Duodenal mucosa (tissue), 2 donors: Measurements from ENCODE around the gene MMP3.

Source experiments
- H3K27ac ChIP-seq: one replicate; pipeline ENCODE4 v1.7.0; 2013; ENCODE audit warnings: low read depth, low read length
- H3K27me3 ChIP-seq, 2 donors: one replicate each; pipeline ENCODE4 v1.7.0; 2013; ENCODE audit warnings: low read length in 2 of 2, control low read depth in 1 of 2; ENCODE audit not compliant: insufficient read depth in 2 of 2, control insufficient read depth in 1 of 2
- H3K36me3 ChIP-seq, 2 donors: one replicate each; pipeline ENCODE4 v1.7.0; 2013; ENCODE audit warnings: low read length in 2 of 2, control low read depth in 1 of 2; ENCODE audit not compliant: insufficient read depth in 2 of 2, control insufficient read depth in 1 of 2
- H3K4me1 ChIP-seq, 2 donors: one replicate each; pipeline ENCODE4 v1.7.0; 2013; ENCODE audit warnings: low read length in 2 of 2, control low read depth in 1 of 2; ENCODE audit not compliant: insufficient read depth in 2 of 2, control insufficient read depth in 1 of 2
- H3K4me3 ChIP-seq, 2 donors: one replicate each; pipeline ENCODE4 v1.7.0; 2013; ENCODE audit warnings: low read length in 2 of 2, low read depth in 1 of 2
- H3K9ac ChIP-seq, 2 donors: one replicate each; pipeline ENCODE4 v1.7.0; 2013; ENCODE audit warnings: low read length in 2 of 2, low read depth in 1 of 2
- H3K9me3 ChIP-seq, 2 donors: one replicate each; pipeline ENCODE4 v1.7.0; 2013; ENCODE audit warnings: low read length in 2 of 2, control low read depth in 1 of 2; ENCODE audit not compliant: control insufficient read depth in 1 of 2

The MMP3 gene

DNA sequence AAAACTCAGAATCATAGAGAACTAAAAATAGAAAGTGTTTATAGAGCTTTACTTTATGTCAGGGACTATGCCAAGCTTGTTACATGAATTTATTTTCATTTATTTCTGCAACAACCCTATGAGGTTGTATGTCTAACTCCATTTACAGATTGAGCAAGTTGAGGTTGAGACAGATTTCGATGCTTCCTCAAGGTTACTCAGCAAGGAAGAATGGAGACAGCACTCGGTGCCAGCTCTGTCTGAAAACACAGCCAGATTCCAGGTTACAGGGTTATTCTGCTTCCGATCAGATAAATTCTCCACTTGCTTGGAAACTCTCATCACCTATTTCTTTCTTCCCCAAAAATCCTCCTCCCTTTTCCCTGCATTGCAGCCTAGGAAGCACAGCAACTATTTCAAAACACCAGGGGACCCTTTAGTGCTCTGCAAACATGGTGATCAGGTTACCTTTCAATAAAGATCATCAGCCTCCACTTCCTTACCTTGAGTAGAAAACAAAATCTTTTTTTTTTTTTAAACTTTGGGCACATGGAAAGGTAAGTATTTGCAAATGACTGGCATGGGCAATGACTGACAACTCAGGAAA lies 7.0 kb downstream of the MMP3 start:
- no peak overlapping the region for H3K4me3 ChIP-seq
- H3K9me3 ChIP-seq, result no peaks in the 10 kb centered on the region
- no peaks in the 10 kb centered on the region for H3K27me3 ChIP-seq
- H3K27ac ChIP-seq, result no peak overlapping the region
- H3K36me3 ChIP-seq, result no peaks in the 10 kb centered on the region
- peaks cover 10 to 24% of the 10 kb centered on the region in 2 donors for H3K4me1 ChIP-seq
- no peak overlapping the region for H3K9ac ChIP-seq

DNA sequence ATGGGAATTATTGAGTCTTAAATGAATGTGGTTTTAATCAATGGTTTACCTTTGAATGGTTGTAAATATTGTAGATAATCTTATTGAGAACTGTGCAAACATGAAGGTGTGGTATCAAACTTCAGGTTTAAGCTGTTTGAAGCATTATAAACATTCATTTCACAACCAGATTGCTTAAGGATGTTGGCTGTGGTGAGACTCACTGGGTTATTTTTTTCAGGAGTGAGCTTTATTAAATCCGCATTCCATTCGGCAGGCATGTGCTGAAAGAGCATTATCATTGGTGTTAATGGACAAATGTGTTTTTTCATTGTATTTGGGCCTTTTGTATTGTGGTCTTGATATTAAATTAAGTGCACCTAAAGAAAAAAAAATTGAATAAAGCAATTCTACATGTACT lies 9.7 kb downstream of the MMP3 start:
- H3K4me3 ChIP-seq, result peak overlapping the region; percentile 33 to 53

DNA sequence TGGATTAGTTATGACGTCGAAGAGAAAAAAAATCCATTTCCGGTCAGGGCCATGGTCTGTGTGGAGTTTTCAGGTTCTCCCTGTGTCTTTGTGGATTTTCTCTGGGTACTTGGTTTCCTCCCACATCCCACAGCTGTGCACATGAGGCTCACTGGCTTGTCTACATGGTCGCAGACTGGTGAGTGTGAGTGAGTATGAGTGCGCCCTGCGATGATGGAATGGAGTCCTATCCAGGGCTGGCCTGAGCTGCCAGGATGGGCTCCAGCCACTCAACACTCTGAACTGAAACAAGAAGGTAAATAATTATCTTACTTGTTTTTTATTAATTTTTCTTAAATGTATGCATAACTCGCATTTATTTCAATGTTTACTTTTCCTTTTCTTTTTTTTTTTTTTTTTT lies 10.8 kb downstream of the MMP3 start:
- Histone ChIP-seq H3K9me3 (no peaks in the 10 kb centered on the region), H3K27ac (no peak overlapping the region), H3K4me1 (peaks cover 10 to 20% of the 10 kb centered on the region in 2 donors), H3K4me3 (peak overlapping the region; percentile 77 to 84), H3K27me3 (no peaks in the 10 kb centered on the region), H3K9ac (peak overlapping the region; percentile 72 to 80), H3K36me3 (no peaks in the 10 kb centered on the region)

More for the DNA sequence above, 9.7 kb downstream of the MMP3 start:
- H3K27ac ChIP-seq, result no peak overlapping the region
- H3K27me3 ChIP-seq, result no peaks in the 10 kb centered on the region
- no peaks in the 10 kb centered on the region for H3K9me3 ChIP-seq
- H3K9ac ChIP-seq, result no peak overlapping the region
- H3K4me1 ChIP-seq, result peaks cover 10 to 24% of the 10 kb centered on the region in 2 donors
- H3K36me3 ChIP-seq, result no peaks in the 10 kb centered on the region

DNA sequence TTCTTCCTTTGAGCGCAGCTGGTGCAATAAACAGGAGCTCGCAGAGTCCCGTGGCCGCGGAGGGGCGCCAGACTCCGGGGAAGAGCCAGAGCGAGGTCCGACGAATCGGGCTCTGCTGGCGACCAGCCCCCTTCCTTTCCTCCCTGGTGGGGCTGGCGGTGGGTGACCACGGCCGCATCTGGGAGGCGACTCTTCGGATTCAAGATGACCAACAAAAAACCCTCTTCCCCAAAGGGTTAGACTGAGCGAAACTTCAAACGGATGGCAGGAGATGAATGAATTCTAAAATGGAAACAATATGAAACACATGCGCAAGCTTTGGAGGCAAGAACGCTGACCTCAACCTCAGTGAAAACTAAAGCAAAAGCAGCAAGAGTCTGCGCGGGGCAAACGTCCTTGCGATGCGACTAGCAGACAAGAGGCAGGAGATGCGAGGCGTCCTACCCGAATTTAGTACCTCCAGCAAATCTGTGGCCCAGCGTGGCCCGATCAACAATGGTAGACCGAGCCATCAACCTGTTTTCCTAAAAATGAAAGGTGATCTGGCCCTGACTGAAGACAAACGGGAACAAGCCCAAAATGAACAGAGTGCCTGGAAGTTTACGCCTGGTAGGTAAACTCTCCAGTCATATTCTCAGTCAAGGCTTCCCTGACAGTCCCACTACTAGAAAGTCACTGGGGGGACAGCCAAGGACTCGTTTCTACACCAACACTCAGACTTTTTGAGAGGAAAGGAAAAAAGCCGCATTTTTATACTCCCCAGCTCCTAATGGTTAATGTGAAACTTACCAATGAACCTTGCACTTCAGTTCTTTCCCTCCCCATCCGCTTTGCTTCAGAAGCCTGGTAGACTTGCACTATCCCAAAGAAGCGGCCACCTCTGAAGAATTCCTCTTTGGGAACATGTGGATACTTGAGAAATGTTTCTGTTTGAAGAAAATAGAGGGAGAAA lies 11.6 kb downstream of the MMP3 start:
- Histone ChIP-seq H3K4me3 (peak overlapping the region; percentile 77 to 84), H3K9me3 (no peaks in the 10 kb centered on the region), H3K27ac (peak overlapping the region; percentile 57), H3K27me3 (no peaks in the 10 kb centered on the region), H3K4me1 (peaks cover 10 to 20% of the 10 kb centered on the region in 2 donors), H3K36me3 (no peaks in the 10 kb centered on the region), H3K9ac (peak overlapping the region; percentile 72 to 80)

DNA sequence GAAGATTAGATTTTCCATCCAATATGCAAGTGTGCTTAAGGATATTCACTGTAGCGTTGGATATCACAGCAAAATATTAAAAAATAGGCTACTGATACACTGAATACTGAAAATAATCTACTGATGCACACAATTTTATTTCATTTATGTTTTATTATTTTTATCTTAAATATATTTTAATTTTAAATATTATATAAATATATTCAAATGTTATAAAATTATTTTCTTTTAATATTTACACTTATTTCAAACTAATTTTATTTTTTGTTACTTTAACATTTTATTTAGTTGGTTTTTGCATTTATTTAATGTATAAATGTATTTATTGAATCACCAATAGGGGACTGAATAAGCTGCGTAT lies 12.3 kb downstream of the MMP3 start:
- Histone ChIP-seq H3K4me3 (no peak overlapping the region), H3K4me1 (peaks cover 10 to 16% of the 10 kb centered on the region in 2 donors), H3K36me3 (no peaks in the 10 kb centered on the region), H3K9me3 (no peaks in the 10 kb centered on the region), H3K27ac (no peak overlapping the region), H3K9ac (no peak overlapping the region), H3K27me3 (no peaks in the 10 kb centered on the region)

DNA sequence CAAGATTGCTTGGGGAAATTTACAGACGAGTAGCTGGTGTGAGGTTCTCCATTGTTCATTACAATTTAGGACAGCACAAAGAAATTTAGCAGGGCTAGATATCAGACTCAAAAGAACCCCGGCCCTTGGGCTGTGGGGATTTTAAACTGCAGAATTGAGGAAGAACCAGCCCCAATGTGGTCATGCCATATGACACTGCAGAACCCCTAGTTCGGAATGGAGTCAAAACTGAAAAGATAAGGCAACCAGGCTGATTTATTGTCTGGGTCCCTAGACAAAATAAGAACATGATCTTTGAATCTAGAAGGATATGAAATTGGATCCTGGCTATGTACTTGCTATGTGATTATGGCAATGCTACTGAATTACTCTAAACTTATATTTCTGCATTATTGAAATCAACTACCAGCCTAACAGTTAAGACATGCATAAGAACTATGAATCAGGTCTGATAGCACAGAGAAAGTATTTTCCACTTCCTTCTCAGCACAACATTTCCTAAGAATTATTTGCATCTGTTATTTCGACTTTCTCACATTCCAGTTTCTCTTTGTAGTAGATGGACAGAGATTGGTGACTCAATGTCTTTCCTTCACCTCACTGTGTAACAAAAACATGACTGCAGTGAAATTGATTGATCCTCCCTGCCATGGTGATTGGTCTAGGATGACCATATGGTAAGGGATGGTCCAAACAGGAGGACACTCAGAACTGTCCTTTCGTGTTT lies 13.2 kb downstream of the MMP3 start:
- Histone ChIP-seq H3K4me1 (peaks cover 3 to 6% of the 10 kb centered on the region in 2 donors), H3K9me3 (no peaks in the 10 kb centered on the region), H3K27ac (no peak overlapping the region), H3K4me3 (no peak overlapping the region), H3K36me3 (no peaks in the 10 kb centered on the region), H3K9ac (no peak overlapping the region), H3K27me3 (no peaks in the 10 kb centered on the region)

DNA sequence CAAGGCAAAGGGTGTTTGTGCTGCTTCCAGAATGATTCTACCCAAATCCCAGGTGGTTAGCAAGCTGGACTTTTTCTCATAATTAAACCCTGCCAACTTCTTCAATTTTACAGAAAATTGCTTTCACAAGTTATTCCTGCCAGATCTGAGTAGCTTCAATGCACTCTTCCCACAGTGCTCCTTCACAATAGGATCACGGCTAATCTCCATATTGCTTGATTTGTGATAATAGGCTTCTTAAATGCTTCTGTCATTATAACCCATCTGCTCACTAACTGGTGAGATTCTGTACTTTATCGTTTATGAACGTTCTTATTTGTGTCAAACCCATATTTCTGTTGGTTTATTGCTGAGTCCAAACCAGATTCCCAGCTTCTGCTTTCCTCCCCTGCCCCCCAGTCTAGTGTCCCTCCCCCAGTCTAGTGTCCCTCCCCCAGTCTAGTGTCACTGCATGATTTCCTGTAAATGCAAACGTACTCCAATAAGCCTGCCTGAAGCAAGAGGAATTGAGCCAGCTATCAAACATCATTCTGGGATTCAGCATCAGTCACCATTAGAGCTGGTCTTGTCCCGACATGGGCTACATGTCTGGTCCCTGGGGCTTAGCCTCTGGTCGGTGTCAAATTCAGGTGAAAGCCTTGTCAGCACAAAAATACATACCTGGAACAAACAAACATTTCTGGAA lies 14.0 kb downstream of the MMP3 start:
- Histone ChIP-seq H3K4me3 (no peak overlapping the region), H3K36me3 (no peaks in the 10 kb centered on the region), H3K9me3 (no peaks in the 10 kb centered on the region), H3K4me1 (peaks cover 0 to 3% of the 10 kb centered on the region in 2 donors), H3K9ac (no peak overlapping the region), H3K27me3 (no peaks in the 10 kb centered on the region), H3K27ac (no peak overlapping the region)

DNA sequence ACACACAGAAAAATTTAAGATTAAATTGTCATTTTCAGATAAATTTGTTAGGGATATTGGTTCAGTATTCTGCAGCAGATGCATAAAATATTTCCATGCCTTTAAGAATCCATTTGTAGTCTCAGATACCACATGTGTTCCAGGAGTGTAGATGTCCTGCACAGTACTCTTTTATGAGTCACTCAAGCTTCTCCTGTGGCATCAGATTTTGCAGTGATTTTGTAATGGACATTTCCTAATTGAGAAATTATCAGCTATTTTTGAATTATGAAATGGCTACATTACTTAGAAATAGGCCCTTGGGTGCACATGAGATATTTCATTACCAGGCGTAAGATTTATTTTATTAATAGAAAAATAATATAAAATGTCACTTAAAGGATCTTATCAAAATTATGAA lies 18.9 kb downstream of the MMP3 start:
- Histone ChIP-seq H3K27me3 (no peaks in the 10 kb centered on the region), H3K9me3 (no peaks in the 10 kb centered on the region), H3K4me3 (no peak overlapping the region), H3K36me3 (no peaks in the 10 kb centered on the region), H3K4me1 (no peaks in the 10 kb centered on the region), H3K9ac (no peak overlapping the region), H3K27ac (no peak overlapping the region)

DNA sequence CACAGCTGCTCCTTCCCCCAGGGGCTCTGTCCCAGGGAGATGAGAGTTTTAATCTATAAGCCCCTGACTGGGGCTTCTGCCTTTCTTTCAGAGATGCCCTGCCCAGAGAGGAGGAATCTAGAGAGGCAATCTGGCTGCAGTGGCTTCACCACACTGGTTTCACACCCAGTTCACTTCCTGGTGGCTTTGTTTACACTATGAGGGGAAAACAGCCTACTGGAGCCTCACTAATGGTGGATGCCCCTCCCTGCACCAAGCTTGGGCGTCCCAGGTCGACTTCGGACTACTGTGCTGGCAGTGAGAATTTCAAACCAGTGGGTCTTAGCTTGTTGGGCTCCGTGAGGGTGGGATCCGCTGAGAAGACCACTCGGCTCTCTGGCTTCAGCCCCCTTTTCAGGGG lies 23.9 kb downstream of the MMP3 start:
- Histone ChIP-seq H3K9me3 (no peaks in the 10 kb centered on the region), H3K4me1 (no peaks in the 10 kb centered on the region), H3K36me3 (no peaks in the 10 kb centered on the region), H3K27me3 (no peaks in the 10 kb centered on the region), H3K27ac (no peak overlapping the region), H3K9ac (no peak overlapping the region), H3K4me3 (no peak overlapping the region)
